ENCODE results near the gene CREB3.

CREB3 gene

GRCh38 chr9:35730486-35730854 lies 2.0 kb upstream of the CREB3 start:
- ATAC-seq (ENCODE audit: low read depth), result no peak

GRCh38 chr9:35731415-35732184 lies 866 bp upstream of the CREB3 start:
- TF ChIP-seq CTCF (IDR thresholded peaks at IDR 0.05; ENCODE audit: poor library complexity, severe bottlenecking), result no peak
- Histone ChIP-seq H3K4me1 (ENCODE audit: insufficient read depth, poor library complexity, severe bottlenecking) (peaks cover 40% of the 10 kb centered on the region), H3K27me3 (ENCODE audit: insufficient read depth, poor library complexity, severe bottlenecking) (no peaks in the 10 kb centered on the region), H3K27ac (ENCODE audit: poor library complexity, severe bottlenecking) (peak overlapping the region; percentile 87), H3K4me3 (ENCODE audit: severe bottlenecking) (peak overlapping the region; percentile 63), H3K36me3 (ENCODE audit: low read depth) (peaks cover 52% of the 10 kb centered on the region), H3K9me3 (ENCODE audit: severe bottlenecking) (no peaks in the 10 kb centered on the region)
- no peak for DNase-seq (ENCODE audit: low spot score)
- ATAC-seq (ENCODE audit: low read depth), result no peak

More at GRCh38 chr9:35730486-35730854, 2.0 kb upstream of the CREB3 start:
- no peaks in the 10 kb centered on the region for H3K27me3 ChIP-seq (ENCODE audit: insufficient read depth, poor library complexity, severe bottlenecking)
- no peak for TF ChIP-seq CTCF (IDR thresholded peaks at IDR 0.05; ENCODE audit: poor library complexity, severe bottlenecking)
- peaks cover 40% of the 10 kb centered on the region for H3K4me1 ChIP-seq (ENCODE audit: insufficient read depth, poor library complexity, severe bottlenecking)
- H3K36me3 ChIP-seq (ENCODE audit: low read depth), result peaks cover 52% of the 10 kb centered on the region
- peak overlapping the region; percentile 63 for H3K4me3 ChIP-seq (ENCODE audit: severe bottlenecking)
- H3K27ac ChIP-seq (ENCODE audit: poor library complexity, severe bottlenecking), result peak overlapping the region; percentile 87
- DNase-seq (ENCODE audit: low spot score), result no peak
- H3K9me3 ChIP-seq (ENCODE audit: severe bottlenecking), result no peaks in the 10 kb centered on the region

GRCh38 chr9:35732800-35733541 lies 505 bp downstream of the CREB3 start:
- TF ChIP-seq CTCF (IDR thresholded peaks at IDR 0.05; ENCODE audit: poor library complexity, severe bottlenecking), result peak; percentile 50
- ATAC-seq (ENCODE audit: low read depth) (peak; percentile 20; the same call in 2 of the 3 replicates), DNase-seq (ENCODE audit: low spot score) (no peak)
- Histone ChIP-seq H3K4me3 (ENCODE audit: severe bottlenecking) (peak overlapping the region; percentile 63), H3K36me3 (ENCODE audit: low read depth) (peaks cover 54% of the 10 kb centered on the region), H3K27ac (ENCODE audit: poor library complexity, severe bottlenecking) (peak overlapping the region; percentile 87), H3K4me1 (ENCODE audit: insufficient read depth, poor library complexity, severe bottlenecking) (peaks cover 30% of the 10 kb centered on the region), H3K27me3 (ENCODE audit: insufficient read depth, poor library complexity, severe bottlenecking) (no peaks in the 10 kb centered on the region), H3K9me3 (ENCODE audit: severe bottlenecking) (no peaks in the 10 kb centered on the region)

GRCh38 chr9:35734096-35734495 lies 1.6 kb downstream of the CREB3 start:
- TF ChIP-seq CTCF (IDR thresholded peaks at IDR 0.05; ENCODE audit: poor library complexity, severe bottlenecking), result no peak
- Histone ChIP-seq H3K4me1 (ENCODE audit: insufficient read depth, poor library complexity, severe bottlenecking) (peaks cover 19% of the 10 kb centered on the region), H3K9me3 (ENCODE audit: severe bottlenecking) (no peaks in the 10 kb centered on the region), H3K27ac (ENCODE audit: poor library complexity, severe bottlenecking) (peak overlapping the region; percentile 87), H3K4me3 (ENCODE audit: severe bottlenecking) (no peak overlapping the region), H3K36me3 (ENCODE audit: low read depth) (peaks cover 59% of the 10 kb centered on the region), H3K27me3 (ENCODE audit: insufficient read depth, poor library complexity, severe bottlenecking) (no peaks in the 10 kb centered on the region)
- ATAC-seq (ENCODE audit: low read depth) (no peak), DNase-seq (ENCODE audit: low spot score) (no peak)
